HG02973 (cell line): ENCODE results near the gene KRTAP4-6.
"Not testable (repeated sequence)": the region's sequence is repeated elsewhere in the genome, so short reads cannot be mapped to it uniquely, and the experiment has no call there.

Source experiments
- ATAC-seq: cut with Tn5 transposase; IDR thresholded peaks from one replicate; pipeline ENCODE4 v1.9.1; 2021; ENCODE audit warnings: moderate library complexity; ENCODE audit not compliant: unreplicated experiment

Gene KRTAP4-6

GRCh38 chr17:41140360-41141131 lies at the start of gene KRTAP4-6:
Gene KRTAP4-6, minus strand, starts transcription at chr17:41140544. Its CDS starts 57 bp downstream, at chr17:41140487.
- ATAC-seq: no peak

GRCh38 chr17:41189837-41190318 lies 49.5 kb upstream of the KRTAP4-6 start, which contains the start of gene KRTAP9-1:
Gene KRTAP9-1, plus strand, starts transcription at chr17:41189887. Its CDS starts 0 bp downstream, at chr17:41189887.
- ATAC-seq: not testable (repeated sequence)

GRCh38 chr17:41186872-41187271 lies 46.5 kb upstream of the KRTAP4-6 start:
- ATAC-seq: no peak

- no peak for ATAC-seq
Measured at GRCh38 chr17:41185001-41185400, 44.7 kb upstream of the KRTAP4-6 start.

GRCh38 chr17:41184480-41184961 lies 44.2 kb upstream of the KRTAP4-6 start, which contains the start of gene KRTAP4-1:
Gene KRTAP4-1, minus strand, starts transcription at chr17:41184911. Its CDS starts 57 bp downstream, at chr17:41184854.
- ATAC-seq: no peak

- no peak for ATAC-seq
Measured at GRCh38 chr17:41178843-41179616, 38.7 kb upstream of the KRTAP4-6 start.

GRCh38 chr17:41178341-41178740 lies 38.0 kb upstream of the KRTAP4-6 start:
- no peak for ATAC-seq

- ATAC-seq: no peak
Measured at GRCh38 chr17:41177727-41178271, 37.5 kb upstream of the KRTAP4-6 start, which contains the start of gene KRTAP4-2. Gene KRTAP4-2, minus strand, starts transcription at chr17:41178221. Its CDS starts 57 bp downstream, at chr17:41178164.

GRCh38 chr17:41176744-41177387 lies 36.5 kb upstream of the KRTAP4-6 start:
- no peak for ATAC-seq

- ATAC-seq: no peak
Measured at GRCh38 chr17:41171886-41172285, 31.5 kb upstream of the KRTAP4-6 start.

GRCh38 chr17:41168121-41168520 lies 27.8 kb upstream of the KRTAP4-6 start, which contains the start of gene KRTAP4-3:
Gene KRTAP4-3, minus strand, starts transcription at chr17:41168221. Its CDS starts 49 bp downstream, at chr17:41168172.
- ATAC-seq: no peak

- ATAC-seq: no peak
Measured at GRCh38 chr17:41167561-41167960, 27.2 kb upstream of the KRTAP4-6 start.

GRCh38 chr17:41163828-41164227 lies 23.5 kb upstream of the KRTAP4-6 start:
- ATAC-seq: no peak

GRCh38 chr17:41160648-41161047 lies 20.3 kb upstream of the KRTAP4-6 start, which contains the start of gene KRTAP4-4:
Gene KRTAP4-4, minus strand, starts transcription at chr17:41160748. Its CDS starts 57 bp downstream, at chr17:41160691.
- ATAC-seq: no peak

- ATAC-seq: not testable (repeated sequence)
Measured at GRCh38 chr17:41160190-41160589, 19.8 kb upstream of the KRTAP4-6 start.

- ATAC-seq: no peak
Measured at GRCh38 chr17:41153856-41154255, 13.5 kb upstream of the KRTAP4-6 start.

- no peak for ATAC-seq
Measured at GRCh38 chr17:41151525-41151924, 11.2 kb upstream of the KRTAP4-6 start.

GRCh38 chr17:41150026-41150425 lies 9.7 kb upstream of the KRTAP4-6 start:
- no peak for ATAC-seq

- no peak for ATAC-seq
Measured at GRCh38 chr17:41149652-41149985, 9.3 kb upstream of the KRTAP4-6 start, which contains the start of gene KRTAP4-5. Gene KRTAP4-5, minus strand, starts transcription at chr17:41149825. Its CDS starts 58 bp downstream, at chr17:41149767.

- ATAC-seq: not testable (repeated sequence)
Measured at GRCh38 chr17:41148971-41149651, 8.8 kb upstream of the KRTAP4-6 start.
